NAMALWA (cell line): ENCODE measurements around the gene TSPEAR.

Source experiments
- DNase-seq: peaks from one replicate; pipeline ENCODE4 v3.0.0-alpha.2; 2015; ENCODE audit warnings: low spot score

Gene TSPEAR

DNA sequence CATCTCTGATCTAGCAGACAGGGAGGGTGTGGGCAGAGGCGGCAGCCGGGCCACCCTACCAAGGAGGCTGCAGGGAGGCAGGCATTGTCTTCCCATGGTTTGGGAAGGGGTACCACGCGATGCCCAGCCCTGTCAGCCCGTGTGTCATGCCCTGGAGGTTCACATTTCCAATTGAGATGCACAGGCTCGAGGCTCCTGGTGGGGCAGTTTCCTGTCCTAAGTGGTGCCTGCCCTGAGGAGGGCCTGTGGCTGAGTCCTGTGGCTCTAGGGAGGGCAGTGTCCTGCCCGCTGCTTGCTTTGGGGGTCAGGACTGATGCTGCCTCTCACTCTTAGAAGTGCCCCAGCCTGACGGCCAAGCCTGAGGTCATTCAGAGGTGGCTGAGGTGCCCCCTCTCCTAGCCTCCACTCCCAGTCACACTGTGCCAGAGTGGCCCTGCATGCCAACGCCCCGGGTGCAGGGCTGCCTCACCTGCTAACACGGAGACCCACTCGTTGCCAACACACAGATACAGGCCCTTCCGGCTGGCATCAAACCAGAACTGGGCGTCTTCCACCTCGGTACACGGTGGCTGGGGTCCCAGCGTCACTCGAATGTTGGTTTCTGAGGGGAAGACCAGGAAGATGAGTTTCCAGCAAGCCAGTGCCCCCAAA, 183.3 kb downstream of the TSPEAR start:
- DNase-seq, result no peak

DNA sequence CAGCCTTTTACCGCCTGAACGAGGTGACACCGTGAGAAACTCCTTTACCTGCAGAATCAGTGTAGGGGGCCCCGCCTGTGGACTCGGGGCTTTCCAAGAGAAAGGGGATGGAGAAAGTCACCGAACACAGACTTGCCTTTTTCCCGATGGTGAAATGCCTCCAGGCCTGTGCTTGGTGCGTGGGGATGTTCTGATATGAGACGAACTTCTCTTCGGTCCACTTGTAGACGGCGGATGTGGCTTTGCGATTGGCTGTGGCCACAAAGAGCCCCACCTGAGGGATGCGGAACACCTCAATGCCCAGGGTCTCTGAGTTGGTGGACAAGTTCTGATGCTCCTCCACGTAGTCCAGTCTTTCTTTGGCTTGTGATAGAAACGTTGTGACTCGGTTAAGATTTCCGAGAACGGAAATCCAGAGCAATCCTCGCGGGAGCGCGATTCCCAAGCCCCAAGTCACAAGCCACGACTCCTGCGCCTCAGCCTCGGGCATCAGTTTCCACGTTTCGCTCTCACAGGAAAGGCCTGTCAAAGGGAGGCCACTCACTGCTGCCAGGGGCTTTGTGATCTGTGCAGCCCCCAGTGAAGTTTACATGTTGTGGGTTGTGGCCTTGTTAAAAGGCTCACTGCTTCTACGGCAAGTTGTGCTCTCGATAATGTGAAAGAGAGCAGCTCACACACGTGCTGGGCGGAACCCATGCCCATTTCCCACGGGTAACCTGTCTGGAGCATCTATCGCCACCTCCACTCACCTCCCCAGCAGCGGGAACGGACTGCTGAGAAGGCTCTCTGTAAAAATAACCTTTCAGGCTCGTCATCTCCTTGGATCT, 184.0 kb downstream of the TSPEAR start:
- no peak for DNase-seq

DNA sequence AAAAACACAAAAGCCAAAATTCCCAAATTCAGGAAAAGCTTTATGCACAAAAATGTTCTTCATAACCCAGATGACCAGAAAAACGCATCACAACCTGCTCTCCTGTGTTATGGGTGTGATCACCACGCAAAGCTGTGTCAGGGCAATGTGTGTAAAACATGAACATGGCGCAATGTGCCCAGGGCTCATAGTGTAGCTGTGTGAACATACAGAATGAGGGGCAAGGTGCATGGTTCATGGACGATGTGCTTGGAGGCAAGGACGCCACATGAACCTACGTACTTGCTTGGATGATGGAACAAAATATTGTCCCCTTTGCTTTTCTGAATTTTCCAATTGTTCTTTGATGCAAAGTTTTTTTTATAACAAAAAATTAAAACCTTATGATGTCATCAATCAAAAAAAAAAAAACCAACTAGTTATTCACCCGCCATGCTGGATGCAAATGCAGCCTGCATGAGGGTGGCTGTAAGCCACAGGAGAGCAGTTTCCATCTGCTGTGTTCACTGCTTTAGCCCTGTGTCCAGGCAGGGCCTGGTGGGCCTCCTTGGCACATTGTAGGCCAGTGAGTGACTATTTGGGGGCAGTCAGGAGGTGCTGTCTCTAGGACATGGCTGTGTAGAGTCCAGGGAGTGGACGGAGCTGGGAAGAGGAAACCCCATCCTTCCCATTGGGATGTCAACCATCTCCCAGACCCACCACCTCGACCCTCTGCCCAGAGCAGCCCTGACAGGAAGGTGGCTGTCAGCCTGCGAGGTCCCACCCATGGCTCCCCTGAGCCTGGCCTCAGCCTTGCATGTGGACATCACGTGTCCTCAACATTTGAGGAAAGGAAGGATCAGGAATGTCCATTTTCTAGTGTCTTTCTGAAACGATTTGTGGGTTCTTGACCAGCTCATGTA, 185.0 kb downstream of the TSPEAR start:
- DNase-seq, result no peak

DNA sequence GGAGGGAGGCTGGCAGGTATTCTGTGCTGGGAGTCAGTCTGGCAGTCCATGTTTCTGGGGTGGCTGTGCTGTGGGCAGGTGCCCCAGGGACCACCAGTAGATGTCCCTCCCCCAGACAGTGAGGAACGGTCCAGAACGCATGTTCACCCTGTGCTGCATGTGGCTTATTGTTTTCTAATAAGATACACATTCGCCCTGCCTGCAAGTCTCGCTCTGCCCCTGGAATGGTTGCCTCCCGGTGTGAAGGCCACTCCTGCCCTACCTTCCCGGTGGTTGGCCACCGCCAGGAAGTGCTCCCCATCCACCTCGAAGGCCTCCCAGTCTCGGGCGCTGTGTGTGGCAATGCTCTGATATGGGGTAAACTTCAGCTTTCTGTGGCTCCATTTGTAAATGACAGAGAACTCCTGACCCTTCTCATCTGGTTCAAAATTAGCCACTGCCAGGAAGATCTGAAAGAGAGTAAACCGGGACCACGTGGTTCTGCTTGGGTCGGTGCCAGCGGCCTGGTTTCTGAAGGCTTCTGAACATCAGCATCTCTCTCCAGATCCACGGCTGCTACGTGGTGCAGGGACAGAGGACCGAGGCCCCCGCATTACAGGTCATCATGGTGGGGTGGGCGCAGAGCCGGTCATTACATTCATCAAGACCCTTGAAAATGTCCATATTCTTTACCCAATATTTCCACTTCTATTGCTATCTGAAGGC, 185.8 kb downstream of the TSPEAR start:
- DNase-seq, result no peak

DNA sequence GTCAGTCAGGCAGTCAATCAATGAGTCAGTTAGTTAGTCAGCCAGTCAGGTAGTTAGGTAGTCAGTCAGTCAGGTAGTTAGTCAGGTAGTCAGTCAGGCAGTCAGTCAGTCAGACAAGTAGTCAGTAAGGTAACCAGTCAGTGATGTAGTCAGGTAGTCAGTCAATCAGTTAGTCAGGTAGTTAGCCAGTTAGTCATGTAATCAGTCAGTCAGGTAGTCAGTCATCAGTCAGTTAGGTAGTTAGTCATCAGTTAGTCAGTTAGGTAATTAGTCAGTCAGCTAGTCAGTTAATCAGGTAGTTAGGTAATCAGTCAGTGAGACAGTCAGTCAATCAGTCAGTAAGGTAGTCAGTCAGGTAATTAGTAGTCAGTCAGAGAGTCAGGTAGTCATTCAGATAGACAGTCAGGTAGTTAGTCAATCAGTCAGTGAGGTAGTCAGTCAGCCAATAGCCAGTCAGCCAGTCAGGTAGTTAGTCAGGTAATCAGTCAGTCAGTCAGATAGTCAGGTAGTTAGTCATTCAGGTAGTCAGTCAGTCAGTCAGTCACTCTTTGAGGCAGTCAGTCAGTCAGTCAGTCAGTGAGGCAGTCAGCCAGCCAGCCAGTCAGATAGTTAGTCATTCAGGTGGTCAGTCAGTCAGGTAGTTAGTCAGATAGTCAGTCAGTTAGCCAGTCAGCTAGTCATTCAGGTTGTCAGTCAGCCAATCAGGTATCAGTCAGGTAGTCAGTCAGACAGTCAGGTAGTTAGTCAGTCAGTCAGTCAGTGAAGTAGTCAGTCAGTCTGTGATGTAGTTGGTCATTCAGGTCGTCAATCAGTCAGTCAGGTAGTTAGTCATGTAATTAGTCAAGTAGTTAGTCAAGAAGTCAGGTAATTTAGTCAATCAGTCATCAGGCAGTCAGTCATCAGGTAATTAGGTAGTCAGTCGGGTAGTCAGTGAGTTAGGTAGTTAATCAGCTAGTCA, 186.7 kb downstream of the TSPEAR start:
- no peak for DNase-seq

DNA sequence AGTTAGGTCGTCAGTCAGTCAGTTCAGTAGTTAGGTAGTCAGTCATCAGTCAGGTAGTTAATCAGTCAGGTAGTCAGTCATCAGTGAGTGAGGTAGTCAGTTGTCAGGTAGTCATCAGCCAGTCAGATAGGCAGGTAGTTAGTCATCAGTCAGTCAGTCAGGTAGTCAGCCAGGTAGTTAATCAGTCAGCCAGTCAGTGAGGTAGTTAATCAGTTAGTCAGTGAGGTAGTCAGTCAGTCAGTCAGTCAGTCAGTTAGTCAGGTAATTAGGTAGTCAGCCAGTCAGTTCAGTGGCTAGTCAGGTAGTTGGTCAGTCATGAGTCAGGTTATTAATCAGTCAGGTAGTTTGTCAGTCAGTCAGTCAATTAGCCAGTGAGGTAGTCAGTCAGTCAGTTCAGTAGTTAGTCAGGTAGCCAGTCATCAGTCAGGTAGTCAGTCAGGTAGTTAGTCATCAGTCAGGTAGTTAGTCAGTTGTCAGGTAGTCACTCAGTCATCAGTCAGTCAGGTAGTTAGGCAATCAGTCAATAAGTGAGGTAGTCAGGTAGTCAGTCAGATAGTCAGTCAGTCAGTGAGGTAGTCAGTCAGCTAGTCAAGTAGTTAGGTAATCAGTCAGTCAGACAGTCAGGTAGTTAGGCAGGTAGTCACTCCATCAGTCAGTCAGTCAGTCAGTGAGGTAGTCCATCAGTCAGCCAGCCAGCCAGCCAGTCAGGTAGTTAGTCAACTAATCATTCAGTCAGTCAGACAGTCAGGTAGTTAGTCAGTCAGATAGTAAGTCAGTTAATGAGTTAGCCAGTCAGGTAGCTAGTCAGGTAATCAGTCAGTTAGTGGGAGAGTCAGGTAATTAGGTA, 187.6 kb downstream of the TSPEAR start:
- no peak for DNase-seq

DNA sequence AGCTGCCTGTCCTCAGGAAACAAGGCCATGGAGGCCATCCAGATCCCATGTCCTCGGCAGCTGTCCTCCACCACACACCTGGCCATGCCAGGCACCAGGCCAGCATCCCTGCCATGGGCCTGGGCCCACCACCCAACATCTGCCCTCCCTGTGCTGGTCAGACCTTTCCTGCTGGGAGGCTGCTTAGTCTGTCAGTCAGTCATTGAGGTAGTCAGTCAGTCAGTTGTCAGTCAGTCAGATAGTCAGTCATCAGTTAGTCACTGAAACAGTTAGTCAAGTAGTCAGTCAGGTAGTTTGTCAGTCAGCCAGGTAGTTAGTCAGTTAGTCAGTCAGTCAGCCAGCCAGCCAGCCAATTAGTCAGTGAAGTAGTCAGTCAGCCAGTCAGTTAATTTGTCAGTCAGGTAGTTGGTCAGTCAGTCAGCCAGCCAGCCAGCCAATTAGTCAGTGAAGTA, 188.6 kb downstream of the TSPEAR start:
- no peak for DNase-seq

DNA sequence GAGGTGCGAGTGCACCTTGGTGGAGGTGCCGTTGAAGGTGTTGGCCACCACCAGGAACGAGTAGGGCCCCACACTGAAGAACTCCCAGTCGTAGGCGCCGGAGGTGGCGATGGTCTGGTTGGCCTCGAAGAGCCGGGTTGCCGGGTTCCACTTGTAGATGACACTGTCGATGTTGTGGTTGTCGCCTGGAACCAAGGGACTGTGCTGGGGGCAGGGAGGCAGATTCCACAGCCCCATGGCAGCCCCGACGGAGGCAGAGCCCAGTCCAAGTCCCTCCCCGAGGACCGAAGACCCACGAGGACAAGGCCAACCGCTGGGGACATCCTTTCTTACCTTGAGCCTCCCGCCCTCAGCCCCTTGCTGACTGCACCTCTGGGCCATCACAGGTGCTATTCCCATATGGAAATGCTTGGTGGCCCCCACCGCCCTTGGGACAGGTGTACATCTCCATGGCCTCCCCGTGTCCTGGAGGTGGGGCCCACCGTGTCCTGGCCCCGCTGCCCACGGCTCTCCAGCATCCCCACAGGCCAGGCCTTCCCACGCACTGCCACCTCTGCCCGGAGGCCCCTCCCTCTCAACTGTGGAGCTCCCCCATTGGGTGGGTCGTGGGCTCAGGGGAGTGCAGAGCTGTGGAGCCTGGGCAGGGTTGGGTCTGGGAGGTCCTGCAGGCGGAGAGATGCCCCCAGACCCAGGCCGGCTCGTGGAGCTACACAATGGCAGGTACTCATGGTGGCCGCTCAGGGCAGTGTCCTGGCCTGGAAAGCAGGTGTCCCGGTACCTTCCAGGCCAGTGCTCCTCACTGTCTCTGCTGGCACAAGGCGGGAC, 189.2 kb downstream of the TSPEAR start:
- no peak for DNase-seq

DNA sequence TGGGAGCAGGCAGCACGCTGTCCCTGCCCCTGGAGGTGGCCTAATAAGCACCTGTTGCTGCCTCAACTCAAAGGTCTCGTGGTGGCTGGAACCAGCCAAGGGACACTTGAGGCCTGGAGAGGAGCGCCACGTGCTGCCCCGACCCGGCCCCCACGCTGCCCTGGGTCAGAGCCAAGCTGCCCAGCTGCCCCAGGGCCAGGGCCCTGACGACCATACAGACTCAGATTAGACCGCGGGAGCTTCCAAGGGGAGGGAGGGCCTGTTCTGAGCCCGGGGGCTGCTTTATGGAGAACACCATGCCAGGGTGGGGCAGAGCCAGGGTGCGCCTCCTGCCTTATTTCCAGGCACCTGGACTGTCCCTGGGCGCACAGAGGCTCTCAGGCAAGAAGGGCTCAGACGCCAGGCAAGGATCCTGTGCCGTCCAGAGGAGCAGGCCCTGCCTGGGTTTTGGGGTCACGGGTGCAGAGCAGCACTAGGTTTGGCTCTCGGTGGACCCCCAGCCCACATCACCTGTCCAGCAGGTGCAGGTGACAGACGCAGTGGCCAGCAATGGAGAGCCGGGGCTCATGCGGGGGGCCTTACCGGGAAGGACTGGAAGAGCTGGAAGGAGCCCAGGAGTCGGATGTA, 190.0 kb downstream of the TSPEAR start:
- DNase-seq, result no peak

DNA sequence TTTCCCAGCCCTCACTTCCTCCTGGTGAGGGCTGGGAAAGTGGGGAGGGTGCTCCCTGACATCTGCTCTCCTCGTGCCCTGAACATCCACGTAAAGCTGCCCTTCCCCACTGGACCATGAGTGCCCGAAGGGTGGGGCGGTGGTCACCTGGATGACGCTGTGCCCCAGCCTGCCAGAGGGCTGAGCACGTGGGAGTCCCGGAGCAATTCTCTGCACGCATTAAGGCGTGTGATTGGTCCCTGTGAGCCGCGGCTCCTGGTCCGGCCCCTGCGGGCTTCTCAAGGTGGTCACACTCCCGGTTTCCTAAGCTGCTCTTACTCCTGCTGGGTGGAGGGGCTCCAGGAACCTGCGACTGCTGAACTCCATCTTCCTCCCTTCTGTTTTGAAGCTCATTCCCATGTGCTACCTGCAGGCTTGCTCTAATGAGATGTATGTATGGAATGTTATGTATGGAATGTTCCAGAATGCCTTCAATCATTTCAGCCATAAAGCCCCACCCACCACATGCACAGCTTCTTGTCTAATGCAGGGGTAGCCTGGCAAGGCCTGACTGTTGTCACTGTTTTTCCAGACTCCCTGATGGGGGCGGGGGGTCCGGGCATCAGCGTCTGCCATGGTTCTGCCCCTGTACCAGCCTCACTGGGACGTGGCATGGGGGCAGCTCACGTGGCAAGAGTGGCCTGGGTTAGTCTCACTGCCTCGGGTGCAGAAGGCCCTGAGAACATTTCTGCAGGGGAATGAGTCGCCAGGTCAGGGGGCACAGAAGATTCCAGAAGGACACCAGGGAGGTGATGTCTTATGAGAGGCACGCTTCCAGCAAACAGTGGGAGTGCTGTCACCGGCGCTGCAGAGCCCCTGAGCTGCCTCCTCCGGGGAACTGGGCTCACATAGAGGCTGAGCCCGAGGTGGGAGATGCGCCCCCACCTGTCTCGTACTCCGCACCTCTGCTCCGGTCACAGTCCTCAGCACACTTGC, 190.8 kb downstream of the TSPEAR start:
- DNase-seq, result no peak

DNA sequence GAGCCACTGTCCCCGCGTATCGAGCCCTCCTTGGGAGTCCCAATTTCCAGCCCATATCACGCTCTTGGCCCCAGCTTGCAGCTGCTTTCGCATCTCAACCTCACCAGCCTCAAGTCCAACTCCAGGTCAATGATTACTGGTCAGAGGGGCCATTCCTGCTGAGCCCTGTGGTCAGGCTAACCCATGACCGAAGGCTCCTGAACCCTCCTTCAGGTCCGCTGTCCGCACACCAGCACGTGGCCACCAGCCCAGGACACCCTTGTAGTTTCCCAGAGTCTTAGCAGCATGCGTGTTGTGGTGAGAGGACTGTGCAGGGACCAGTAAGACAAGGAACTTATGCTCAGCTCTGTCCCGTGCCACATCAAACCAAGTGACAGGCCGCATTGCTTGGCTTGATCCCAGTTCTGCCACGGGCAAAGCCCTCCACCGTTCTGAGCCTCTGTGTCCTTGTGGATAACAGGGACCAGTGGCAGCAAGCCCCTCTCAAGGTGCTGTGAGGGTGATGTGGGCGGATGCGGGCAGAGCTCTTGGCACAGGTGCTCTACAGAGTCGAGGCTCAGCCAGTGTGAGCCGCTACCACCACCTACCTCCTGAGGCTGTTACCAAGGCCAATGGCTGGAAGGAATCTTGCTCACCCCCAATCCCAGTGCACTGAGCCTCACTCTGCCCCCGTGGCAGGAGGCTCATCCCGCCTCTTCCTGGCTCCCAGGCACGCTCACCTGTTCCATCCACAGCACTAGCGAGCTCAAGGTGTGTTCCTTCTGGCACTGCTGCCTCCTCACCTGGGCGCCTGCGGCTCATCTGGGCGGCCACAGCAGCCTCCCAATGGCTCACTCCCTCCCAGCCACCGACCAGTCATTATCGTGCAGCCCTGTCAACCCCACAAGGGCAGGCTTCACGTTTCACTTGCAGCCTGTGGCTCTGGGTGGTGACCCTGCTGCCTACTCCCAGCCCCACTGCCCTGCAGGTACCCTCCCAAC, 191.7 kb downstream of the TSPEAR start:
- DNase-seq, result no peak

DNA sequence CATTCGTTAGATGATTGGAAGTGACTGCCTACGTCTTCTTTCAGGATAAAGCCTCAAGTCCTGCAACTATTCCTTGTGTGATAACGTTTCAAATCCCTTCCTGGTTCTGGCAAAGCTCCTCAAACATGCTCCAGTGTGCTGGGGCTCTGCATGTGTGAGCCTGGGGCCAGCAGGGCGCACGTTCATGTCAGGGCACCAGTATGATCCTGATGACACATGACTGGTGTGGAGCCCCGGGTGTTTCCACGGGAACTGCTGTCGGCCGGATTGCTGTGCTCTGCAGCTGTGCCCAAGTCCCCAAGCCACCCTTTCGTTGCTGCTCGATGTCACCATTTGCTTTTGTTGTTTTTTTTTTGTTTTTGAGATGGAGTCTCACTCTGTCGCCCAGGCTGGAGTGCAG, 192.7 kb downstream of the TSPEAR start:
- no peak for DNase-seq

DNA sequence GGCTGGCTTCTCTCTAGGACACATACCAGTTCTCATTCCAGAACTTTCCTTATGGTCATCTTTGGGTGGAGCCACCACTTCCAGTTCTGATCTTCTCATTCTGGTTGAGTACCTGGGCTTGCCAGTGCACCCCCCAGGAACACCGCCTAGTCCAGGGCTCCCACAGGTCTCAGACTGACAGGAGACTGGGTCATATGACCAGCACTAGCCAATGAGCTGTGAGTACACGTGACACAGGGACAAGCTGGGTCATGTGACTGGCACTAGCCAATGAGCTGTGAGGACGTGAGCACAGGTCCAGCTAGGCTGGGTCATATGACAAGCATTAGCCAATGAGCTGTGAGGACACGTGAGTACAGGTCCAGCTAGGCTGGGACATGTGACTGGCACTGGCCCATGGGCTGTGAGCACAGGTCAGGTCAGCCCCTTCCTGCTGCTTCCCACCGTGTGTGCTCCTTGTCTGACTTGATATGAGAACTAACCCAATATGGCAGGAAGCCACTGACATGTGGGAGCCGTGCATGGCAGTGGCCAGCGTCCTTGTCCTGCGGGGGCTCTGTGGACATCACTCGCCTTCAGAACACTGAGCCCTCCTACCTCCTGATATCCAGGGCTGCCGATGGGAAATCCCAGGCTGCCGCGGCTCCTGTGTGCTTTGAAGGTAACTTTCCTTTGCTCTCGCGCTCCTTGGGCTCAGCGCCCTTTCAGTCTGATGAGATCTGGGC, 194.0 kb downstream of the TSPEAR start:
- DNase-seq, result peak; percentile 90

DNA sequence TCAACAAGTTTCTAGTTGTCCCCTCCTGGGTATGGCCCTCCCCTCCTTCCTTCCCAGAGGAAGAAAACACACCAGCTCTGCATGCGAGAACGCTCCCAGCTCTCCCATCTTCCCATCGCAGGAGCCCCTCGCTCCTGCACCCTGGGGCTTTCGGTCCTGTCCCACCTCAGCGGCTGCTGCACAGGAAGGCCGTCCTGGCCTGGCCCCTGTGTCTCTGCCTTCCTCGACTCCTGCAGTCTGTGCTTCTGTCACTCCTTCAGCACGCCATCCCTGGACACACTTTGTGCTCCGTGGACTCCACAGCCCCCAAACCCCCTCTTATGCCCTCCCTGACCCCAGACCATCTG, 194.6 kb downstream of the TSPEAR start:
- no peak for DNase-seq

DNA sequence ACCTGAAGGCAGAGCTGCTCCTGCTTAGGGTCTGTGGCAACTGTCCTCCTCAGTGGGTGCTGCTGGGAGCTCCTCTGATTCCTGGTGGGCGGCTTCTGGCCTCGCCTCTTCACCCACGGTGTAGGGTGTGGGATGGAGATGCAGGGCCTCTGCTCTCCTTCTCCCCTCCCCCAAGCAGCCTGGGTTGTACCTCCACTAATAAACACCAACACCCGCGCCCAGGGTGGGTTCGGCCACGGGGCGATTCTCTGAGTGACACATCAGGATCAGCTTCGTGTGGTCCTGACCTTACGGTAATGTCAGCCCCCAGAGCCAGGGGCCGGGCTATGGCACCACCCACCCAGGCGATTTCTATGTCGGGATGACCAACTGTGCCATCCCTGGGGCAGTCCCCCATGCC, 195.0 kb downstream of the TSPEAR start:
- no peak for DNase-seq
